EL (cell line): ENCODE data around the gene GPRASP1.
"Not testable (repeated sequence)": the region's sequence is repeated elsewhere in the genome, so short reads cannot be mapped to it uniquely, and the experiment has no call there.

Source experiments
- DNase-seq: peaks from one replicate; pipeline ENCODE4 v3.0.0-alpha.2; 2016

GPRASP1 gene

DNA sequence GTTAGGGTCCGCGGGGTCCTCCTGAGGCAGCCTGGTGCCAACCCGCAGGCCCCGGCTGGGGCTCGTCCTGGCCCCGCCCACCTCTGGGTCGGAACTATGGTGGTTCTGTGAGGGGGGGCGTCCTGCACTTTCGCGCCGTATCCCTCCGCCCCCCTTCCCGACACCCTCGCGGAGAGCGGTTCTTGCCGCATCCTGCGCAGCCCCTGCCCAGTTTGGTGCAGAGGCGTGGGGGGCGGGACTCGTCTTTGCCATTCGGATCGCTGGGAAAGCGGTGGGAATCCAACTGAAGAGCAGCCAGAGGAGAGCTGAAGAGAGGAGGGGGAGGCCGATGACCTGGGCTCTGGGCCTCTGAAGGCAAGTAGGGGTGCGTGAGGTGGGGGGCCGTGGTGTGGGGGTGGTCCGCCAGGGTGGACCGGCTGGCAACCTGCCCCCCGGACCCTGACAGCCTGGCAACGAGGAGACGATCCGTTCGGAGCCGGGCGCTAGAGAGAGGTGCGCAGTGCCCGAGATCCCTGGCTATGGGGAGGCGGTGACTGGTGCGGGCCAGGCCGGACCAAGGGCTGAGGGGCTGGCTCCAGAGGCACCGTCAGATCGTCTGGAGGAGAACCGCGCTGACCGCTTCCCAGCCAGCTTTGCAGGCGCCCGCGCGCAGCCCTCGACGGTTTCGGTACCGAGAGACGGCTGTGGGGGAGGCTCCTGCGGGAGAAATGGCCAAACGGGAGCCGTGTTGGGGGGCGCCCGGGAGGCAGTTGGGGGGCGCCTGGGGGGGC lies at the start of gene GPRASP1:
Gene GPRASP1, plus strand, starts transcription at position 242 of the 770 bp plus-strand sequence. CDS start 2,431 bp downstream, outside the sequence.
- peak; percentile 46 for DNase-seq

GRCh38 chrX:102604327-102604726 lies 47.0 kb upstream of the GPRASP1 start:
- no peak for DNase-seq

DNA sequence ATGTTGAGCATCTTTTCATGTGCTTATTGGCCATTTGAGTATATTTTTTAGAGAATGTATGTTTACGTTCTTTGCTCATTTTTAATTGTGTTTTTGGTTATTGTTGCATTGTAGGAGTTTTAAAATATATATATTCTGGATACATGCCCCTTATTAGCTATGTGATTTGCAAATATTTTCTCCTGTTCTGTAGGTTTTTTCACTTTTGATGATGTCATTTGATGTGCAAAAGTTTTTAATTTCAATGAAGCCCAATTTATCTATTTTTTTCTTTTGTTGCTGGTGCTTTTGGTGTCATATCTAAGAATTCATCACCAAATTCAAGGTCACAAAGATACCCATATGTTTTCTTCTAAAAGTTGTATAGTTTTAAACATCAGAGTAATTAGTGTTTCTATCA lies 45.2 kb upstream of the GPRASP1 start:
- no peak for DNase-seq

GRCh38 chrX:102610905-102611304 lies 40.4 kb upstream of the GPRASP1 start:
- no peak for DNase-seq

DNA sequence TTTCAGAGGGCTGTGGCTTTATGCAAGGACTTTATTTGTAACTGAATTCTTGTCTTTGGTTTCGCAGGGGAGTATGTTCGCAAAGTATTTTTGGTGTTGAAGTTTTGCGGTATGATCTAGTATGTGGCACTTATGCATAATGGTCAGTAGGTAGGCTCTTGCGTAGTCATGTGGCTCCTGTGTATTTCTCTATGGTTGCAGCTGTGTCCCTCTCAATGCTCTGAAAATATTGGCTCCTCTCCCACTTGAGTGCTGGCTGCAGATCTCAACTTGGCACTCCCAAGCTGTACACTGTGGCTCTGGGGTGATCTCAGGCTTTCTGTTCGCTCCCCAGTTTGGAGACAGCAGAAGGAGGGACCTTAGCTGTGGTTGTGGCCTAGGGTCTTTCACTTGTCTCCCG lies 27.2 kb upstream of the GPRASP1 start:
- DNase-seq = no peak

DNA sequence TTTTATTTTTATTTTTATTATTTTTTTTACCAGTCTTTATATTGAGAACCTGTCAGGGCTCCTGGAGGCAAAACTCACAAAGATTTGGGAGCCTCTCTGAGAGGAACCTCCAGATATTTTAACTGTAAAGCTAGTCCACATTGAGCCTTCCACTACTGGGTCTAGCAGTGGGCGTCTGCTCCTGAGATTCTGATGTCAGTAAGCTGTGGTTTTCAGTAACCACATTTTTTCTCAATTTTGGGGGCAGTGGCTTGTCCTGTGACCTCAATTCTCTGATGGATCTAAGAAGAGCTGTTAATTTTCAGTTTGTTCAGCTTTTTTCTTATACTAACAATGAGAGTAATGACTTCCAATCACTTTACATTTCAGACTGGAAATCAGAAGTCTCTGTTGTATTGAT lies 23.6 kb upstream of the GPRASP1 start:
- no peak for DNase-seq

DNA sequence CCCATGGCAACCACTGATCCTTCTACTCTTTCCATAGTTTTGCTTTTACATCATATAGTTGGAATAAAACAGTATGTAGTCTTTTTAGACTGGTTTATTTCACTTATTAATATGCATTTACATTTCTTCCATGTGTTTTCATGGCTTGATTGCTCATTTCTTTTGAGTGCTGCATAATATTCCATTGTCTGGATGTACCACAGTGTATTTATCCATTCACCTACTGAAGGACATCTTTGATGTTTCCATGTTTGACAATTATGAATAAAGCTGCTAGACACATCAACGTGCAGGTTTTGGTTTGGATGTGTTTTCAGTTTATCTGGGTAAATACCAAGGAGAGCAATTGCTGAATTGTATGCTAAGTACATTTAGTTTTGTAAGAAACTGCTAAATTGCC lies 13.7 kb upstream of the GPRASP1 start:
- DNase-seq = no peak

GRCh38 chrX:102650903-102651241 lies 411 bp upstream of the GPRASP1 start:
- no peak for DNase-seq

- DNase-seq = peak; percentile 48
Measured at GRCh38 chrX:102652031-102652688, 877 bp downstream of the GPRASP1 start.

GRCh38 chrX:102654696-102655095 lies 3.4 kb downstream of the GPRASP1 start:
- no peak for DNase-seq

DNA sequence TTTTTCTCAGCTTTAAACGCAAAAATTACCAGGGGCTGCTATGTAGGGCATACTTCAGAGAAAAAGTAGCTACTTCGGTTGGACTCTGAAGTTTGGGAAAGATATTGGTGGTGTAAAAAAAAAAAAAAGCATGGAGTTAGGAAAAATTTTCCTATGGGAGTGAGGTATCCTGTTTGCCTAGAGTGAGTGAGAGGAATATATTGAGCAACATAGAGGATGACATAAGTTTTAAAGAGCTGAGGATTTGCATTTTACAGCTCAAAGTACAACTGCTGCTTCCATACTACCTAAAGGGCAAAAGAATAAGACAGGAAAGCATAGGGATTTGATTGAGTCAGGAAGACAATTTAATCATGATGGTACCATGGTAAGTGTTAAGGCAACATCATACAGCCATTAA lies 7.3 kb downstream of the GPRASP1 start:
- DNase-seq = no peak

GRCh38 chrX:102659790-102660757 lies 8.8 kb downstream of the GPRASP1 start:
- DNase-seq = peak; percentile 67

GRCh38 chrX:102663820-102664219 lies 12.5 kb downstream of the GPRASP1 start:
- DNase-seq = not testable (repeated sequence)

- DNase-seq = not testable (repeated sequence)
Measured at GRCh38 chrX:102667034-102667433, 15.8 kb downstream of the GPRASP1 start.

DNA sequence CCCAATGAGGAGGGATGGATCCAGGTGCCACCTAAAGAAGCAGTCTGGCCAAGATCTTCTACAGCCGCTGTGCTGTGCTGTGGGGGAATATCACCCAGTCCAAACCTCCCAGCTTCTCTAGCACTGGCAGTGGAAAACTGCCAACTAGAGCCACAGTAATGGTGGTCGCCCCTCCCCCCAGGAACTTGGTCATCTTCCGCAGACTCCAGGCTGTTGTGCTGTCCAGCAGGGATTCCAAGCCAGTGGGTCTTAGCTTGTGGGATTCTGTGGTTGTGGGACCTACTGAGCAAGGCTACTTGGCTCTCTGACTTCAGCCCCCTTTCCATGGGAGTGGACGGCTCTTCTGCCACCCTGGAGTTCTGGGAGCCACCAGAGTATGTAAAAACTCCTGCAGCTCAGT lies 18.2 kb downstream of the GPRASP1 start:
- no peak for DNase-seq

DNA sequence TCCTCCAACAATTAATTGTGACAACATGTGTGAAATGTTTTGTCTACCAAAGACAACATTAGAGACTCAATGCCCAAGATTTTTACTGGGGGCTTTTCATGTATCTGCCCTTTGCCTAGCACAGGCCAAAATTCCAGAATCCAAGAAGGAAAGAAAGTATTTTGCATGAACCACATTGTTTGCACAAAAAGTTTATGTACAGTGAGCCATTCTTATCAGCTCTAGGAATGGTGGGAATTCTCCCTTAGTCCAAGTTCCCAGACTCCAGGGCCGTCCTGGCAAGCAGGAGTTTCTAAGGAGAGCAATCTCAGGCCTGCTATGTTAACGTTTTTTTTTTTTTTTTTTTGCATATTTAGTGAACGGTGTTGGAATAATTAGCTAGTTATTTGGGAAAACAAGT lies 21.6 kb downstream of the GPRASP1 start:
- no peak for DNase-seq

- not testable (repeated sequence) for DNase-seq
Measured at GRCh38 chrX:102677479-102677878, 26.2 kb downstream of the GPRASP1 start.

- DNase-seq = no peak
Measured at GRCh38 chrX:102684772-102685520, 33.7 kb downstream of the GPRASP1 start.

GRCh38 chrX:102694749-102695148 lies 43.5 kb downstream of the GPRASP1 start:
- no peak for DNase-seq

DNA sequence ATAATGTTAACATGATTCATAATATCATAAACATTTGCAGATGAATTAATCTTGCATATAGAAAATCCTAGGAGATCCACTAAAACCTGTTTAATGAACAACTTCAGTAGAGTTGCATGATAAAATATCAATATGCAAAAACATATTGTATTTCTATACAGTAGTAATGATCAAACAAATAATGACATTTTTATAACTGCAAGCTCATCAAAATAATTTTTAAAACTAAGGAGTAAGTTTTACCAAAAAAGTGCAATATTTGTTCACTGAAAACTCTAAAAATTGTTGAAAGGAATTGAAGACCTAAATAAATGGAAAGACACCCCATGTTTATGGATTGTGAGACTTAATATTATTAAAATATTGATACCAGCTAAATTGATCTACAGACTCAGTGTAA lies 45.0 kb downstream of the GPRASP1 start:
- DNase-seq = no peak

DNA sequence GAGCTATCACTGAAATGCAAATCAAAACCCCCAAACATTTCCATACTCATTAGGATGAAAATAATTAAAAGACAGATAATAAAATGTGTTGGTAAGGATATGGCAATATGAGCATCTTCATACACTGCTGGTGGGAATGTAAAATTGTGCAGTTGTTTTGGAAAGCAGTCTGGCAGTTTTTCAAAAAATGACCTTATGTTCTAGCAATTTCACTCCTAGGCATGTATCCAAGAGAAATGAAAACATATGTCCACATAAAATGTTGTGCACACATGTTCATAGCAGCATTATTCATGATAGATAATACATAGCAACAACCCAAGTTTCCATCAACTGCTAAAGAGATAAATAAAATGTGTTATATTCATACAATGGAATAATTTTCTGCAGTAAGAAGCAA lies 46.2 kb downstream of the GPRASP1 start:
- peak; percentile 46 for DNase-seq
